ENCODE measurements around the gene MICAL1.
A peak's percentile ranks its signal among the peaks of the same experiment; 100 is the strongest.

MICAL1 gene
- long read RNA-seq, transcript MICAL1-201 (24 exons, 3,142 nt): minor isoform, 6 of 97 reads
- long read RNA-seq, transcript MICAL1-202 (25 exons, 3,645 nt): major isoform, 40 of 97 reads
- long read RNA-seq, partial matches to known transcripts: 23 of 97 reads
- long read RNA-seq, other reads (novel, unspliced or antisense): 28 of 97 reads

- no peaks in the 10 kb centered on the region for H3K27me3 ChIP-seq (ENCODE audit: insufficient read depth, poor library complexity, severe bottlenecking)
- no peak; the same call in 1 of the 2 replicates for TF ChIP-seq GABPA (IDR thresholded peaks at IDR 0.05; ENCODE audit: low read depth)
- TF ChIP-seq, protein P1, sequence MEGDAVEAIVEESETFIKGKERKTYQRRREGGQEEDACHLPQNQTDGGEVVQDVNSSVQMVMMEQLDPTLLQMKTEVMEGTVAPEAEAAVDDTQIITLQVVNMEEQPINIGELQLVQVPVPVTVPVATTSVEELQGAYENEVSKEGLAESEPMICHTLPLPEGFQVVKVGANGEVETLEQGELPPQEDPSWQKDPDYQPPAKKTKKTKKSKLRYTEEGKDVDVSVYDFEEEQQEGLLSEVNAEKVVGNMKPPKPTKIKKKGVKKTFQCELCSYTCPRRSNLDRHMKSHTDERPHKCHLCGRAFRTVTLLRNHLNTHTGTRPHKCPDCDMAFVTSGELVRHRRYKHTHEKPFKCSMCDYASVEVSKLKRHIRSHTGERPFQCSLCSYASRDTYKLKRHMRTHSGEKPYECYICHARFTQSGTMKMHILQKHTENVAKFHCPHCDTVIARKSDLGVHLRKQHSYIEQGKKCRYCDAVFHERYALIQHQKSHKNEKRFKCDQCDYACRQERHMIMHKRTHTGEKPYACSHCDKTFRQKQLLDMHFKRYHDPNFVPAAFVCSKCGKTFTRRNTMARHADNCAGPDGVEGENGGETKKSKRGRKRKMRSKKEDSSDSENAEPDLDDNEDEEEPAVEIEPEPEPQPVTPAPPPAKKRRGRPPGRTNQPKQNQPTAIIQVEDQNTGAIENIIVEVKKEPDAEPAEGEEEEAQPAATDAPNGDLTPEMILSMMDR (IDR thresholded peaks at IDR 0.05; ENCODE audit: insufficient read depth, low read length): peak; percentile 9
- peak; percentile 54 to 58 for DNase-seq (ENCODE audit: low read depth in 1 of 2, low spot score in 1 of 2)
- H3K4me3 ChIP-seq (replicated peaks; ENCODE audit: insufficient read depth, low read length): peak within 1 kb of the TSS; percentile 76
- H3K27ac ChIP-seq (replicated peaks): peak within 1 kb of the TSS; percentile 59
These were observed at the start of gene MICAL1 for GRCh38 chr6:109455437-109456110. MICAL1 (minus strand) TSS chr6:109455772; CDS start chr6:109454196, 1,576 bp downstream.

DNA sequence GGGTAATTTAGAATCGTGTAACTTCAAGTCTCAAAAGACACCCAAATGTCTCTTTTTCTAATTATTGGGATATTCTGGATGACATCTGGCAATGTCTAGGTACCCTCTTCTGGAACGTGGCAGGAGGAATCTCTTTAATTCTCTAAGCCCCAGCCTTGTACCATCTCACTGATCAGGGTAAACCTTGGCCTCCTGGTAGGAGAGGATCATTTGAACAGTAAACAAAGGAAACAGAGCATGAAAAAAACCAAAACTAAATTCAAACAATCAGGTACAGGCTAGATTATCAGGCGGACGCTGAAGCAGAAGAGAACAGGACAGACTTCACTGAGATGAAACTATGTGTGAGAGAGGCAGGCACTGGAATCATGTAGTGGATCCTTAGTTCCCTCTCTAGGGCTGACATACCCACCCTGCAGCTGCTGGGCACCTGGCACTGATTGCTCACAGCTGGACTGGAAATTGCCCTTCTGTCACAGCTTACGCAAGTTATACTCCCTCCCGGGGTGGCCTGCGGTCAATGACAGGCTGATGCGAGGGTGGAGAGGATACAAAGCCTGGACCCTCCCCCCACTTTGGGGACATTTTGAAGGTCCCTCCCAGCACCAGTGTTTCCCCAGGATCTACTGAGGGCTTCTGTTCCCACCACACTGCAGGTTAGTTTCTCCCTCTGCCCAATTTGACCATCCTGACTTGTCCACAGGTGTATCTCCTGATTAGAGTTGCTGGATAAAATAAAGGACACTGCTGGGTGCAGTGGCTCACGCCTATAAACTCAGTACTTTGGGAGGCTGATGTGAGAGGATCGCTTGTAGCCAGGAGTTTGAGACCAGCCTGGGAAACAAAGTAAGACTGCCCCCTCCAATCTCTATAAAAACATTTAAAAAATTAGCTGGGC, 48.0 kb upstream of the MICAL1 start:
- DNase-seq (ENCODE audit: low read depth in 1 of 2, low spot score in 1 of 2): peak in 1 of 2 experiments; percentile 51
- Histone ChIP-seq H3K27me3 (ENCODE audit: insufficient read depth, poor library complexity, severe bottlenecking) (no peaks in the 10 kb centered on the region), H3K4me3 (replicated peaks; ENCODE audit: insufficient read depth, low read length) (no peak overlapping the region)

GRCh38 chr6:109498936-109499335, 43.4 kb upstream of the MICAL1 start:
- no peak overlapping the region for H3K4me3 ChIP-seq (replicated peaks; ENCODE audit: insufficient read depth, low read length)
- TF ChIP-seq POLR2AphosphoS5 (IDR thresholded peaks at IDR 0.05; ENCODE audit: low read depth): no peak
- TF ChIP-seq, protein P1 (IDR thresholded peaks at IDR 0.05; ENCODE audit: insufficient read depth, low read length): no peak
- TF ChIP-seq REST (IDR thresholded peaks at IDR 0.05; ENCODE audit: insufficient replicate concordance, low read depth): no peak
- no peak for TF ChIP-seq GABPA (IDR thresholded peaks at IDR 0.05; ENCODE audit: low read depth)
- TF ChIP-seq SPI1 (IDR thresholded peaks at IDR 0.05; ENCODE audit: borderline replicate concordance, low read depth): no peak
- H3K27me3 ChIP-seq (ENCODE audit: insufficient read depth, poor library complexity, severe bottlenecking): no peaks in the 10 kb centered on the region
- no peak overlapping the region for H3K27ac ChIP-seq (replicated peaks)
- no peak for DNase-seq (ENCODE audit: low read depth in 1 of 2, low spot score in 1 of 2)

More for the DNA sequence above, 48.0 kb upstream of the MICAL1 start:
- no peak overlapping the region for H3K27ac ChIP-seq (replicated peaks)
- no peak for TF ChIP-seq SPI1 (IDR thresholded peaks at IDR 0.05; ENCODE audit: borderline replicate concordance, low read depth)
- TF ChIP-seq POLR2AphosphoS5 (IDR thresholded peaks at IDR 0.05; ENCODE audit: low read depth): peak; percentile 98

GRCh38 chr6:109498052-109498451, 42.5 kb upstream of the MICAL1 start:
- no peak for TF ChIP-seq REST (IDR thresholded peaks at IDR 0.05; ENCODE audit: insufficient replicate concordance, low read depth)
- TF ChIP-seq POLR2AphosphoS5 (IDR thresholded peaks at IDR 0.05; ENCODE audit: low read depth): no peak
- TF ChIP-seq, protein P1 (IDR thresholded peaks at IDR 0.05; ENCODE audit: insufficient read depth, low read length): no peak
- TF ChIP-seq GABPA (IDR thresholded peaks at IDR 0.05; ENCODE audit: low read depth): no peak
- no peak for TF ChIP-seq SPI1 (IDR thresholded peaks at IDR 0.05; ENCODE audit: borderline replicate concordance, low read depth)
- H3K27ac ChIP-seq (replicated peaks): no peak overlapping the region
- H3K27me3 ChIP-seq (ENCODE audit: insufficient read depth, poor library complexity, severe bottlenecking): no peaks in the 10 kb centered on the region
- DNase-seq (ENCODE audit: low read depth in 1 of 2, low spot score in 1 of 2): no peak
- H3K4me3 ChIP-seq (replicated peaks; ENCODE audit: insufficient read depth, low read length): no peak overlapping the region
